ENCODE data around the gene SH2D2A.
A peak's percentile ranks its signal among the peaks of the same experiment; 100 is the strongest.

Gene SH2D2A

DNA sequence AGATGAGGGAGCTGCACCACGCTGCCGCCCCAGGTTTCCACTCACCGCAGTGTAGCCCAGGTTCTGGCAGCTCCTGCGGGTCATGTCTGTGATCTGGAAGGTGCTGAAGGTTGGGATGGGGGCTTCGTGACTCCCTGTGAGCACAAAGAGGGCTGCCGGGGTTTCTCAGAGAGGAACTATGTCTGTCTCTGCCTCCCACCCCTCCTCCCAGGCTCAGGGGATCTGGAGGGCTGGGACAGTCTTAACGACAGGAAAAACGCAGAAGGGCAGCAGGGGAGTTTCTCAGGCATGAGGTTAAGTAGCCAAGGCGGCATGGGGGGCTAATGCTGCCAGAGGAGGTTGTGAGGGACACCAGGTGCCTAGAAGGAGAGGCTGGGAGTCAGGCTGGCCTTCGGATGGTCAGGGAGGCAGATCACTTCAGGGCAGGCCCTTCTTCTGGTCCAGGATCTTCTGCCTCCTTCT, 656 bp downstream of the SH2D2A start:
- H3K4me2 ChIP-seq (ENCODE audit: low read length), result peak overlapping the region; percentile 50
- H3K9me2 ChIP-seq (ENCODE audit: low read depth, low read length), result no peaks in the 10 kb centered on the region
- no peak overlapping the region for H2AFZ ChIP-seq (ENCODE audit: low read length)
- no peaks in the 10 kb centered on the region for H3K27me3 ChIP-seq (ENCODE audit: insufficient read depth, low read length)
- no peak overlapping the region for H3K27ac ChIP-seq (ENCODE audit: low read depth, low read length, poor library complexity, severe bottlenecking)
- peaks cover 22% of the 10 kb centered on the region for H3K4me1 ChIP-seq (ENCODE audit: insufficient read depth, low read length, severe bottlenecking)
- no peaks in the 10 kb centered on the region for H4K20me1 ChIP-seq (ENCODE audit: insufficient read depth, low read length)
- no peaks in the 10 kb centered on the region for H3K9me3 ChIP-seq (ENCODE audit: low read length)
- H3K36me3 ChIP-seq (ENCODE audit: insufficient read depth, low read length), result no peaks in the 10 kb centered on the region
- no peak overlapping the region; the same call in 1 of the 2 replicates for H3K9ac ChIP-seq (ENCODE audit: low read length)
- H3K79me2 ChIP-seq (ENCODE audit: insufficient read depth, low read length), result no peaks in the 10 kb centered on the region
- no peaks in the 10 kb centered on the region for H3F3A ChIP-seq (ENCODE audit: insufficient read depth, low read length)
- no peak overlapping the region for H3K4me3 ChIP-seq (ENCODE audit: low read depth, low read length, poor library complexity, severe bottlenecking)
- TF ChIP-seq EZH2 (IDR thresholded peaks at IDR 0.05; ENCODE audit: borderline replicate concordance, low read length), result no peak
- TF ChIP-seq, protein P1, sequence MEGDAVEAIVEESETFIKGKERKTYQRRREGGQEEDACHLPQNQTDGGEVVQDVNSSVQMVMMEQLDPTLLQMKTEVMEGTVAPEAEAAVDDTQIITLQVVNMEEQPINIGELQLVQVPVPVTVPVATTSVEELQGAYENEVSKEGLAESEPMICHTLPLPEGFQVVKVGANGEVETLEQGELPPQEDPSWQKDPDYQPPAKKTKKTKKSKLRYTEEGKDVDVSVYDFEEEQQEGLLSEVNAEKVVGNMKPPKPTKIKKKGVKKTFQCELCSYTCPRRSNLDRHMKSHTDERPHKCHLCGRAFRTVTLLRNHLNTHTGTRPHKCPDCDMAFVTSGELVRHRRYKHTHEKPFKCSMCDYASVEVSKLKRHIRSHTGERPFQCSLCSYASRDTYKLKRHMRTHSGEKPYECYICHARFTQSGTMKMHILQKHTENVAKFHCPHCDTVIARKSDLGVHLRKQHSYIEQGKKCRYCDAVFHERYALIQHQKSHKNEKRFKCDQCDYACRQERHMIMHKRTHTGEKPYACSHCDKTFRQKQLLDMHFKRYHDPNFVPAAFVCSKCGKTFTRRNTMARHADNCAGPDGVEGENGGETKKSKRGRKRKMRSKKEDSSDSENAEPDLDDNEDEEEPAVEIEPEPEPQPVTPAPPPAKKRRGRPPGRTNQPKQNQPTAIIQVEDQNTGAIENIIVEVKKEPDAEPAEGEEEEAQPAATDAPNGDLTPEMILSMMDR (IDR thresholded peaks at IDR 0.05; ENCODE audit: low read length), result no peak

DNA sequence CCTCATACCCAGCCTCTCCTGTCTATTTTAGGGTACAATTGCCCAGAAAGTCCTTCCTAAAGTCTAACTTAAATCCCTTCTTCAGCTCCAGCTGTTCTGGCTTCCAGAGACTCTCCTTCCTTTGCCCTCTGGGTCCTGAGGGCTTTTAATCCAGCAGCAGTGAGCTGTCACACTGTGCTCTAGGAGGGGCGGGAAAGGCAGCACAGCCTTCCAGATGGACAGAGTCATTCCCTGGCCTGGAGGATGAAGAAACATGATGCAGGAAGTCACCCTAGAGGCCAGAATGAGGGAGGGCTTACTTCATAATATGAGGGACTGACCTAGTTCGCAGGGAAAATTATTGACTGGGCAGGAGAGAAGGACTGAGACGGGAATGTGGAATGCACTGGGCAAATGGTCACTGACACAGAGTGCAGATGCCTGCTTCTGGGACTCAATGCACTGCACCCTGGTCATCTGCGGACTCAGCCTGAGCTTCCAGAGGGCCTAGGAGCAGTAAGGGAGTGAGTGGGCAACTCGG, 1.3 kb downstream of the SH2D2A start:
- Histone ChIP-seq H3K27me3 (ENCODE audit: insufficient read depth, low read length) (no peaks in the 10 kb centered on the region), H3K4me3 (ENCODE audit: low read depth, low read length, poor library complexity, severe bottlenecking) (no peak overlapping the region)
- TF ChIP-seq EZH2 (IDR thresholded peaks at IDR 0.05; ENCODE audit: borderline replicate concordance, low read length), result no peak
- TF ChIP-seq, protein P1 (IDR thresholded peaks at IDR 0.05; ENCODE audit: low read length), result no peak

DNA sequence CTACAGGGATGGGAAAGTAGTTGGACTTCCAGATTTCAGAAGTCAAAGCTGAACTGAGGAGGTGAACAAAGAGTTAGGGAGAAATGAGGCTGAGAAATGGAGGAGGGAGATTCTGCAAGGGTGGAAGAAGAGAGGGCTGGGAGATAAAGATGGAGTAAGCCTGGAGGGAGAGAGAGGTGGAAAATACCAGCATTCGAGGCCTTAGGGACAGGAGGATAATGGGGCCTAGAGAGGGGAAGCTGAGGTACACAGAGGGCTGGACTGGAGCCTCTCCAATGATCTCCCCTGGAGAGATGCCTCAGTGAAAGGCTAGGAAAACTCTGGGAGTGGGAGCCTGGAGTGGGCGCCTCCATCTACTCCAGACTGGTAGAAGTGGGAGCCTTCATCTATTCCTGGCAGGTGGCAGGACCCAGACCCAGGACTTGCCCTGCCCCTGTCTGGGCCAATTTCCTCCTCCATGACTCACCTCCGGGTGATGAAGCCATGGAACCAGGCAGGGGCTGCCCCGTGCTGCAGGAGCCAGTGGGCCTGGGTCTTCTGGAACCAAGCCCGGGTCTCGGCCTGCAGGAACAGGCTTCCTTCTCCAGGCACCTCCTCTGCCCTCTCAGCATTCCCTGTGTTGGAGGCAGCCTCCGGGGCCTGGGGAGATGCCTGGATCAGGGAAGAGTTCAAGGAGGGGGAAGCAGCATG, 1.9 kb downstream of the SH2D2A start:
- TF ChIP-seq, protein P1 (IDR thresholded peaks at IDR 0.05; ENCODE audit: low read length), result no peak
- TF ChIP-seq EZH2 (IDR thresholded peaks at IDR 0.05; ENCODE audit: borderline replicate concordance, low read length), result no peak
- Histone ChIP-seq H3K4me3 (ENCODE audit: low read depth, low read length, poor library complexity, severe bottlenecking) (no peak overlapping the region), H3K9ac (ENCODE audit: low read length) (peak overlapping the region; percentile 30; the same call in 1 of the 2 replicates), H3K4me1 (ENCODE audit: insufficient read depth, low read length, severe bottlenecking) (peaks cover 22% of the 10 kb centered on the region), H3K9me2 (ENCODE audit: low read depth, low read length) (no peaks in the 10 kb centered on the region), H3K9me3 (ENCODE audit: low read length) (no peaks in the 10 kb centered on the region), H2AFZ (ENCODE audit: low read length) (no peak overlapping the region), H4K20me1 (ENCODE audit: insufficient read depth, low read length) (no peaks in the 10 kb centered on the region), H3K4me2 (ENCODE audit: low read length) (peak overlapping the region; percentile 64; the same call in 1 of the 2 replicates), H3K27me3 (ENCODE audit: insufficient read depth, low read length) (no peaks in the 10 kb centered on the region), H3K27ac (ENCODE audit: low read depth, low read length, poor library complexity, severe bottlenecking) (no peak overlapping the region), H3F3A (ENCODE audit: insufficient read depth, low read length) (no peaks in the 10 kb centered on the region), H3K36me3 (ENCODE audit: insufficient read depth, low read length) (no peaks in the 10 kb centered on the region), H3K79me2 (ENCODE audit: insufficient read depth, low read length) (no peaks in the 10 kb centered on the region)

More for the DNA sequence above, 1.3 kb downstream of the SH2D2A start:
- H3K4me1 ChIP-seq (ENCODE audit: insufficient read depth, low read length, severe bottlenecking), result peaks cover 22% of the 10 kb centered on the region
- no peak overlapping the region for H3K4me2 ChIP-seq (ENCODE audit: low read length)
- no peaks in the 10 kb centered on the region for H3K9me2 ChIP-seq (ENCODE audit: low read depth, low read length)
- no peak overlapping the region for H3K9ac ChIP-seq (ENCODE audit: low read length)
- no peak overlapping the region for H3K27ac ChIP-seq (ENCODE audit: low read depth, low read length, poor library complexity, severe bottlenecking)
- no peaks in the 10 kb centered on the region for H3K36me3 ChIP-seq (ENCODE audit: insufficient read depth, low read length)
- H3K79me2 ChIP-seq (ENCODE audit: insufficient read depth, low read length), result no peaks in the 10 kb centered on the region
- no peaks in the 10 kb centered on the region for H3K9me3 ChIP-seq (ENCODE audit: low read length)
- no peaks in the 10 kb centered on the region for H4K20me1 ChIP-seq (ENCODE audit: insufficient read depth, low read length)
- H2AFZ ChIP-seq (ENCODE audit: low read length), result no peak overlapping the region
- no peaks in the 10 kb centered on the region for H3F3A ChIP-seq (ENCODE audit: insufficient read depth, low read length)
